Heart left ventricle (tissue), 13 donors: Measurements from ENCODE around the gene RAB6B.

ENCODE experiments used
- CTCF ChIP-seq, 12 donors: fragments of 200-600 bp; sonication (generic) in 4 of 12; IDR thresholded peaks; one replicate each; pipeline versions ENCODE4 v1.5.0 to v1.8.0; 2018 to 2022; ENCODE audit warnings: antibody characterized with exemption in 12 of 12, mild to moderate bottlenecking in 5 of 12
- POLR2A ChIP-seq, 2 donors: fragments of 450-650 bp; IDR thresholded peaks; one replicate each; pipeline ENCODE4 v1.6.1; 2017; ENCODE audit warnings: antibody characterized with exemption in 2 of 2, mild to moderate bottlenecking in 2 of 2, moderate library complexity in 2 of 2
- donor health status: ischemic (EF 13 %, LVEDD 7.1; RV severe dilation, severe dysfunction).
- donor health status: DM: no; HTN: yes; CAD: no.
- donor health status: DM: no; HTN: no; CAD: no.
- donor health status: ischemic (EF 25% LVEDD 6.9; RV normal size, moderate dysfunction).
- donor health status: ischemic (EF 25% LVEDD 5.7; RV mildly dilated, moderate dysfunction).
- donor health status: ischemic (EF 35%, LVEDD 5.7; RV mildly dilated, moderate dysfunction).
- donor health status: nonischemic (EF 11% LVEDD 7.7; RV severe dilation, severe dysfunction).
- donor health status: DM: yes; HTN: yes; CAD: no.
- donor health status: PGD.
- donor health status: ischemic (EF 29% LVEDD 5.4; RV normal size, mild dysfunction).
- donor health status: nonischemic (EF 23%, LVEDD 6.1; RV moderate dilation, normal function).

DNA sequence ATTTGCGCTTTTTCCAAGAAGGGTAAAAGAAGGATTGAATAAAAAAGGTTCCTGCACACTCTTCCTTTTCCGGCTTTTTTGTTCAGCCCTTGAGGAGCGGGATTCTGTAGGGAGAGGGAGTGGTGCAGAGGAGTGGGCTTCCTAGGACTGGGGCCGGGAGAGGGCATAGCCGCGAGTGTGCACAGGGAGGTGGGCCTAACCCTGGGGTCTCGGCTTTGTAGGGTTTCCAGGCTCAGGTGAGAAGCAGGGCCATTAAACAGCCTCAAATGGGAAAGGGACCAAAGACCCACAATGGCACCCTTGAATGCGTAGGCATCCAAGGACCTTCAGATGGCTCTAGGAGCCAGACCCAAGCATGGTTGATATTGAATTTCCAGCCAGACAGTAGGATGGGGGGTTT lies 35.4 kb upstream of the RAB6B start:
- no peak for TF ChIP-seq CTCF (IDR thresholded peaks at IDR 0.05)
- no peak for TF ChIP-seq POLR2A (IDR thresholded peaks at IDR 0.05)
